Activated T-helper 1 cell treated with anti-CD3 and anti-CD28 coated beads, Interleukin-12 subunit alpha, Interleukin-12 subunit beta, Interleukin-2, Interleukin-4 antibody, amounts not matched to agents 30 ng/mL and 10 ng/mL and 1 ng/mL, durations not matched to agents 14 hours and 24 hours and 36 hours (primary cell): Measurements from ENCODE around the gene ACAN. TPM values are rescaled to one million over a fixed set of nuclear protein-coding genes. Genes with fewer than 3 reads are reported as not detected.

Experiments used
- DNase-seq: peaks from one replicate; pipeline ENCODE4 v3.0.0; 2021; ENCODE audit warnings: low spot score
- H3K27ac Mint-ChIP-seq: one replicate; pipeline ENCODE4 v1.8.0; 2021; ENCODE audit warnings: mild to moderate bottlenecking, mixed read lengths
- H3K27me3 Mint-ChIP-seq: one replicate; pipeline ENCODE4 v1.8.0; 2022; ENCODE audit warnings: mild to moderate bottlenecking, moderate library complexity, mixed read lengths; ENCODE audit not compliant: insufficient read depth
- H3K36me3 Mint-ChIP-seq: one replicate; pipeline ENCODE4 v1.8.0; 2021; ENCODE audit warnings: low read depth, mixed read lengths
- H3K4me1 Mint-ChIP-seq: one replicate; pipeline ENCODE4 v1.8.0; 2021; ENCODE audit warnings: low read depth, mixed read lengths
- H3K4me3 Mint-ChIP-seq: one replicate; pipeline ENCODE4 v1.8.0; 2021; ENCODE audit warnings: mild to moderate bottlenecking, moderate library complexity, mixed read lengths
- H3K9me3 Mint-ChIP-seq: one replicate; pipeline ENCODE4 v1.8.0; 2021; ENCODE audit warnings: mixed read lengths
- intact Hi-C: fragments of 100-400 bp; cut with micrococcal nuclease; formaldehyde crosslinking; loops from one replicate; pipeline ENCODE4 v1.15.1; 2024
- total RNA-seq: library from RNA; stranded (reverse); gene quantifications from 2 replicates; pipeline ENCODE4 v1.2.3, GENCODE V29; 2022

ACAN gene
- total RNA-seq, 1 donor from 2014 or later: not detected

DNA sequence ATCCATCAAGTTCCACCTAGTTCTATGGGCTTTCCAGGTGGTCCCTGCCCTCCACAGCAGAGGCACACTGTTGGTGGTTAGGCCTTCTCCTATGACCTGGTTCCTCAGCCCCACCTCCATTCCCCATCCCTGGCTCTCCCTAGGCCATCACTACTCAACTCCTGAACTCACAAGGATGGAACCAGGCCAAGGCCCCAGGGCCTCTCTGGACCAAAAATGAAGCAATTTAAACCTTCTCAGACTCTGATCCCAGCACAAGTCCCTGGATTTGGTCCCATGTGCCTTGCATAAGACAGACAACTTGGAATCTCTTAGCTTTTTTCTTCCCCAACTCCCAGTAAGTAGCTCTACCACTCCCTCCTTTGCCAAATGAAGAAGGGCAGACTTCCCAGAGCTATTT is 14.4 kb upstream of the ACAN start:
- no peak overlapping the region for H3K27ac Mint-ChIP-seq
- H3K27me3 Mint-ChIP-seq: peaks cover 20% of the 10 kb centered on the region
- no peak overlapping the region for H3K4me3 Mint-ChIP-seq
- no peak for DNase-seq
- intact Hi-C loops: no loop called here
- H3K36me3 Mint-ChIP-seq: no peaks in the 10 kb centered on the region
- no peaks in the 10 kb centered on the region for H3K9me3 Mint-ChIP-seq
- H3K4me1 Mint-ChIP-seq: no peaks in the 10 kb centered on the region

DNA sequence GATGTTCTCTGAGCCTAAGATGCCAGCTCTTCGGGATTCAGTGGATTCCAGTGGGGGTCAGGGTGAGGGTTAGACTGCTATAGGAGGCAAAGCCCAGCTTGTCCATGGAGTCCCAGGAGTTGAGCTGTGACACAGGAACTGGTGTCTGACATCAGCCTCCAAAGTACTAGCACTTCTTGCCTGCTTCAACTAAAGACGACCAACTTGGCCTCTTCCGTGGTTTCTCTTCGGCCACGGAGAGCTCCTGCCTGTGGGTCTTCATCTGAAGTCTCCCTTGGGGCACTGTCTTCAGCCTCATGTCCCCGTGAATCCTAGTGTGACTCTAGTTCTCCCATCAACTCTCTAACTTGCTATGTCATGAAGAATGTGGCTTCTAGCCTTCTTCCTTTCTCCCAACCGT is 12.8 kb upstream of the ACAN start:
- peaks cover 26% of the 10 kb centered on the region for H3K27me3 Mint-ChIP-seq
- no peak for DNase-seq
- H3K4me3 Mint-ChIP-seq: no peak overlapping the region
- no peak overlapping the region for H3K27ac Mint-ChIP-seq
- no peaks in the 10 kb centered on the region for H3K4me1 Mint-ChIP-seq
- no peaks in the 10 kb centered on the region for H3K36me3 Mint-ChIP-seq
- intact Hi-C loops: no loop called here
- H3K9me3 Mint-ChIP-seq: no peaks in the 10 kb centered on the region

DNA sequence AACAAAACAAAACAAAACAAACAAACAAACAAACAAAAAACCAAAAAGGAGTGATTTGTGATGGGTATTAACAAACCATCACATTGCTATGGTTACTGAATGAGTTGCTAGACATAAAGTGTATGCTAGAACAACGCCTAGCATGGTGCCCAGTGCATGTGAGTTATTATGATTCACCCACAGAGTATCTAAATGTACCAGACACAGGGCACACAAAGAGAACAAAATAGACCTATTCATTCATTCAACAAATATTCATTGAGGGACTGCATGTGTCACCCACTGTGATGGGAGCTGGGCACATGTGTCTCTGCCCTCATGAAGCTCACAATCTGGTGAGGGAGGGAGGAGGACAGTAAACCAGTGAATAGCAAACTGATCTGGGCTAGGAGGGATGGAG is 11.6 kb upstream of the ACAN start:
- Mint-ChIP-seq H3K27me3 (peaks cover 28% of the 10 kb centered on the region), H3K9me3 (no peaks in the 10 kb centered on the region), H3K36me3 (no peaks in the 10 kb centered on the region), H3K4me1 (no peaks in the 10 kb centered on the region), H3K4me3 (no peak overlapping the region), H3K27ac (no peak overlapping the region)
- intact Hi-C loops: no loop called here
- no peak for DNase-seq

DNA sequence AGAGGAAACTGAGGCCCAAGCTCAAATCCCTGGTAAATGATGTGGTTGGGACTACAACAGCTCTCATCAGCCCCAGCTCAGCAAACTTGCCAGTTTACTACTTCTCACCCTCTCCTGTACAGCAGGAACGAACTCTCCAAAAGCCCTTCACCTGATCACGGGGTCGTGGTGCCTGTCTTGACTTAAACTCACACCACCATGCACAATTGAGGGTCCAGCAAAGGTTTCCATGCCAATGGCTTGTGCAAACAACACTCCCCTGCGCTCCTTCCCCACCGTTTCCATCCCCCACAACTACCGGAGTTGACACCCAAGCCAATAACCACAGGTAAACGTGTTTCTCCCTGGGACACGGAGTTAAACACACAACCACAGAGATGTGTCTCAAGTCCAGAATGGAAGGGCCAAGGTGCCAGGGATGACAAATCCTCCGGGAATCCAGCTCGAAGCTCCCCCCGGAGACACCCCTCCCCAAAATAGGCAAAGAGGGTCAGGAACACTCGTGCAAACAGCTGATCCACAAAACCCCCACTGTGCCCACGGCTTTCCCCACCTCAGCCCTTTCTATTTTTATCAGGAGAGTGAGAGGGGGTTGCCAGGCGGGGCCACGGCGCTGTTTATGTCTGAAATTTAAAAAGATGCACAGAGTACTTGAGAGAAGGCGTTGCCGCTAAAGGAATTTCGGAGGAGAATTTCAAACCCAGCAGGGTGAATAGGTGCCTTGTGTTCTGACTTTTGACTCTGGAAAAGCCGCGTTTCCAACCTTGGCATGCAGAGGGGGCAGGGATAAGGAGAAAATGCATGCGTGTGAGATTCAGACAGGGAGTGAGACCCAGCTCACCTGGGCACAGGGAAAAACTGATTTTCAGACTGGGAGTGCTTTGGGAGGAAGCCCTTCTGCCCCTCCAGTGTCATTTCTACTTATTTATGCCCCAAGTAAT is 10.6 kb upstream of the ACAN start:
- no peak for DNase-seq
- intact Hi-C loops: no loop called here
- H3K9me3 Mint-ChIP-seq: no peaks in the 10 kb centered on the region
- no peaks in the 10 kb centered on the region for H3K4me1 Mint-ChIP-seq
- peaks cover 34% of the 10 kb centered on the region for H3K27me3 Mint-ChIP-seq
- H3K36me3 Mint-ChIP-seq: no peaks in the 10 kb centered on the region
- H3K27ac Mint-ChIP-seq: no peak overlapping the region
- no peak overlapping the region for H3K4me3 Mint-ChIP-seq

DNA sequence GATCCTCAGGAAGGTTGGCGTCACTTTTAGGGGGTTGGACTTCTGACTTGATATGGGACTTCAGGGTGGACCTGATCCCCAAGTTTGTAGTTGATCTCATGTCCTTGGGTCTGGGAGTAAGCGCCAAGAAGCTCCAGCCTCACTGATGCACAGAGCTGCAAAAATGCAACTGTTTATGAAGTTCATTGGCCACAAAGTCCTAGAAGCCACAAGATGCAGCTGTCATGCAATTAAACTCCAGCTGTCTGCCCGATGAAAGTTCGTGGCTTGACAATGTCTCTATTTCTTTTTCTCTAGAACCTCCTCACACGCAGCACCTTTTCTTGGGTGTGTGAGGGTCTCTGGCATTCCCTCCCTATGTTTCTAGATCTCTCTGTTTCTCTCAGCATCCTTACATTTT is 9.2 kb upstream of the ACAN start:
- Mint-ChIP-seq H3K4me1 (no peaks in the 10 kb centered on the region), H3K36me3 (no peaks in the 10 kb centered on the region), H3K27ac (no peak overlapping the region), H3K27me3 (peaks cover 38% of the 10 kb centered on the region), H3K9me3 (no peaks in the 10 kb centered on the region), H3K4me3 (no peak overlapping the region)
- intact Hi-C loops: no loop called here
- DNase-seq: no peak

DNA sequence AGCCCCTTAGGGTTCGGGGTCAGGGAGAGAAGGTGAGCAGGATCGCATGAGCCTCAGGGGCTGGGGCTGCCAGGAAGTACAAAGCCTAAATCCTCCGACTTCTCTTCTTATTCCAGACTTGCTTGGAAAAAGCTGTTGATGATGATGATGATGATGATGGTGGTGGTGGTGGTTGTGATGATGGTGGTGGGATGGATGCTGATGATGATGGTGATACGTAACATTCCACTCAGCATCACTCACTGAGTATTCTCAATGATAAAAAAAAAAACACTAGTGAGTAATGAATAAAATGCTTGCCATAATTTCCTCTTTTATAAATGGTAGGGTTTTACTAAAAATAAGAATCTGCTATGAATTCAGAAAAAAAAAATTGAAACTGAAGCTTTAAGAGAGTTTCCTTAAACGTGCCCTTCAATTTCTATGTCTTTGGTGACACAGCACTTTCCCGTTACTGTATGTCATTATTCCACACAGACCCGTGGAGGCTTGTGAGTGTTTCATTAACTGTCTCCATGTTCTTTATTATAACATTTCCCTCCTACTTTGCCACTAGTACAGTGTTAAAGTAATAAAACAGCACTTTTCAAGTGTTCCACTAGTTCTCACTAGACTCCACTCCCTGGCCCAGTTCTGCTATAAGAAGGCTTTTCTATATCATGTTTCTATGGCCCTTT is 5.4 kb upstream of the ACAN start:
- DNase-seq: no peak
- no peaks in the 10 kb centered on the region for H3K9me3 Mint-ChIP-seq
- peaks cover 5% of the 10 kb centered on the region for H3K4me1 Mint-ChIP-seq
- peaks cover 50% of the 10 kb centered on the region for H3K27me3 Mint-ChIP-seq
- H3K4me3 Mint-ChIP-seq: no peak overlapping the region
- H3K27ac Mint-ChIP-seq: no peak overlapping the region
- H3K36me3 Mint-ChIP-seq: no peaks in the 10 kb centered on the region
- intact Hi-C loops: no loop called here

DNA sequence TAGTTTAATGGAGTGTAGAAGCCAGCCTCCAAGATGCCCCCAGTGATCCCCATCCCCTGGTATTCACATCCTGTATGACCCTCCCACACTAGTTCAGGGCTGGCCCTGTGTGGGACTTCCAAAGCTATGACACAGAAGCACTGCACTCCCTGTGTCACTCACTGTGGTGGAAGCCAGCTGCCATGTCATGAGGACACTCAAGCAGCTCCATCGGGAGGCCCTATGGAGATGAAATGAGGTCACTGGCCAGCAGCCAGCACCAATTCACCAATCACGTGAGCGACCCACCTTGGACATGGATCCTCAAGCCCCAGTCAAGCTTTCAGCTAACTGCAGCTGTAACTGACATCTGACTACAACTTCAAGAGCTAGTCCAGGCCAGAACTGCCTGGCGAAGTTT is 3.9 kb upstream of the ACAN start:
- intact Hi-C loops: no loop called here
- Mint-ChIP-seq H3K4me3 (no peak overlapping the region), H3K27ac (no peak overlapping the region), H3K9me3 (no peaks in the 10 kb centered on the region), H3K4me1 (peaks cover 5% of the 10 kb centered on the region), H3K27me3 (peaks cover 46% of the 10 kb centered on the region), H3K36me3 (no peaks in the 10 kb centered on the region)
- DNase-seq: no peak

DNA sequence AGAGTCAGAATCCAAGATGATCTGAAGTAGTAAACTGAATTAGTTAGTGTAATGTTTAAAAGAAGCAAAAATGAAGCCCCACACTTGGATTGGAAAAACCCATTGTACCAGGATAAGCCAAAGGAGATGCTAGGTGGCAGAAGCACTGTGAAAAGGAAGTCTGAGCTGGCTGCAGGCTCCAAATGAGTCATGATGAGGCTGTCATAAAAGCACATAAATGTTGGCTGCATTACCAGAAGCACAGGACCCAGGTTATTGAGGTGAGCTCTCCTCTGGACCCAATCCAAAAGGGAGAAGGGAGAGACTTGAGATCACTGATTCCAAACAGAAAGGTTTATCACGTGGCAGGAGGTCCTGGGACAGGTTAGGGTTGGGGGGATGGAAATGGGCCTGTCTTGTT is 3.2 kb upstream of the ACAN start:
- H3K4me3 Mint-ChIP-seq: no peak overlapping the region
- H3K36me3 Mint-ChIP-seq: no peaks in the 10 kb centered on the region
- no peaks in the 10 kb centered on the region for H3K9me3 Mint-ChIP-seq
- no peak for DNase-seq
- intact Hi-C loops: no loop called here
- H3K27me3 Mint-ChIP-seq: peaks cover 51% of the 10 kb centered on the region
- no peak overlapping the region for H3K27ac Mint-ChIP-seq
- H3K4me1 Mint-ChIP-seq: peaks cover 5% of the 10 kb centered on the region

DNA sequence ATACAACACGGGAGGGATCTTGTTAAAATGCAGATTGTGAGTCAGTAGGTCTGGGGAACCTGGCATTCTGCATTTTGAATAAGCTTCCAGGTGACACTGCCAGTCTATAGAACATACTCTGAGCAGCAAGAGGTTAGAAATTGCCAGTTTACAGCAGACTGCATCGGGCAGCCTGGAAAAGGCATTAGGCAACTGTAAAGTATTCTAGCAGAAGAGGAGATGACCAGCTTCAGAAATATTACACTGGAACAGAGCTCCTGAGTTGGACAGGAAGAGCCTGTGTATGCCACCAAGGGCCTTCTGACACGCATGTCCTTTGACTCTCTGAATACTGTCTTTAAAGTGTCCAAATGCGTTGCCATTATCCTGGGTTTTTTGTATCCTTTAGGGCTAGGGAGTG is 2.5 kb upstream of the ACAN start:
- Mint-ChIP-seq H3K4me3 (no peak overlapping the region), H3K9me3 (no peaks in the 10 kb centered on the region), H3K27ac (no peak overlapping the region), H3K36me3 (no peaks in the 10 kb centered on the region), H3K27me3 (peaks cover 53% of the 10 kb centered on the region), H3K4me1 (peaks cover 5% of the 10 kb centered on the region)
- intact Hi-C loops: no loop called here
- no peak for DNase-seq

DNA sequence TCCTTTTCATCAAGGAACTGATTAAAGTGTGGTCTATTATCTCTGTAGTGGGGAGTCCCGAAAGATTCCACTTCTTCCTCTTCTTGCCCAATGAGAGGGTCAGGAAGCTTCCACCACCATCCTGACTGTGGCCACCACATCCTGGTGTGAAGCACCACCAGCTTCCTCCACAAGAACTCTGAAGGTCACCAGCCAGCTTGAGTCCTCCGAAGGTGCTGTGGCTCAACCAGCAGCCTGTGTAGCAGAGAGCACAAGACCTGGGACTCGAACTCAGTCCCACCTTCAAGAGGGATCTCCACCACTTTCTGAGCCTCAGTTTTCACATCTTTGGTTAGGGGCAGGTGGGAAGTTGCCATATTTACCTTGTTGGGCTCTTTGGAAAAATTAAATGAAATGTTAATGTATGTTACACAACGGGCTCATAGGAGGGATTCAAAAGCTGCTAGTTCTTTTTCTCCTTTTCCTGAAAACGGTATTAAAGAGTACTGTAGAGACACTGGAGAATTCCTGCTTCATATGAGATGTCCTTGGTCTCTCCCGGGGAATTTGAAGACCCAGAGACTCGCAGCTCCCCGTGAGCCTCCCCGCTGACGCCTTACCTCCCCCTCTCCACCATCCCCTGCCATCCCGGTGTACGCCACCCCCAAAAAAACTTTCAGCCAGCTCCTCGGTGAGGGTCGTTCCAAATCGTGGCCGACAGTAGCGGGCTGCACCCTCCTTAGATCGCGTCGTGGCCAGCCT is 816 bp upstream of the ACAN start:
- no peak overlapping the region for H3K27ac Mint-ChIP-seq
- H3K27me3 Mint-ChIP-seq: peaks cover 49% of the 10 kb centered on the region
- intact Hi-C loops: no loop called here
- H3K4me1 Mint-ChIP-seq: peaks cover 5% of the 10 kb centered on the region
- H3K4me3 Mint-ChIP-seq: no peak overlapping the region
- no peaks in the 10 kb centered on the region for H3K36me3 Mint-ChIP-seq
- DNase-seq: no peak
- no peaks in the 10 kb centered on the region for H3K9me3 Mint-ChIP-seq

DNA sequence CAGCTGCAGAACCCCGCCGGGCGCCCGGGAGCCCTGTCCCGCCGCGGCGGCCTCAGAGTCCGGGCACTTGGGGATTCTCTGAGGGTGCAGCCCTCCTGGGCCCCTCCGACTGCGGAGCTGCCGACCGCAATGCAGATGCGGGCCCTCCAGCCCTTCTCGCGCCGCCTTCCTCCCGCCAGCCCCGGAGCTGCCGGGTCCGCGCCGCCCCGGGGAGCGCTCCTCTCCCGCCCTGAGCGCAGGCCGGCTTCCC is 320 bp upstream of the ACAN start:
- Mint-ChIP-seq H3K36me3 (no peaks in the 10 kb centered on the region), H3K4me1 (peaks cover 5% of the 10 kb centered on the region), H3K9me3 (no peaks in the 10 kb centered on the region), H3K27me3 (peaks cover 46% of the 10 kb centered on the region), H3K27ac (no peak overlapping the region), H3K4me3 (no peak overlapping the region)
- no peak for DNase-seq
- intact Hi-C loops: no loop called here

DNA sequence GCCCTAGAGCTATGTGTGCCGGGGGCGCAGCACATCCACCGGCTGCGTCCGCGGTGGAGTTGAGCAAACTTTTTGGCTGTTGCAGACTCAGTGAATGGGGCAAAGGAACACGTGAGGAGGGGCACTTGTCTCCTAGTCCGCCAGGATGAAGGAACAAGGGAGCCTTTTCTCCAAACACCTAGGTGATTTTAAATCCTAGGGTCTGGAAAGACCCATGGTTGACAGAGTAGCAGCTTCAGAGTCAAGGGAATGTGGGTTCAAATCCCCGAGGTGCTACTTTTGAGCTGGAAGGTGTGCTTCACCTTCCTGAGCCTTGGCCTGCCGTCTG is 648 bp downstream of the ACAN start:
- no peak overlapping the region for H3K4me3 Mint-ChIP-seq
- H3K27ac Mint-ChIP-seq: no peak overlapping the region
- H3K27me3 Mint-ChIP-seq: peaks cover 40% of the 10 kb centered on the region
- intact Hi-C loops: no loop called here
- no peak for DNase-seq
- H3K9me3 Mint-ChIP-seq: no peaks in the 10 kb centered on the region
- no peaks in the 10 kb centered on the region for H3K36me3 Mint-ChIP-seq
- peaks cover 5% of the 10 kb centered on the region for H3K4me1 Mint-ChIP-seq

DNA sequence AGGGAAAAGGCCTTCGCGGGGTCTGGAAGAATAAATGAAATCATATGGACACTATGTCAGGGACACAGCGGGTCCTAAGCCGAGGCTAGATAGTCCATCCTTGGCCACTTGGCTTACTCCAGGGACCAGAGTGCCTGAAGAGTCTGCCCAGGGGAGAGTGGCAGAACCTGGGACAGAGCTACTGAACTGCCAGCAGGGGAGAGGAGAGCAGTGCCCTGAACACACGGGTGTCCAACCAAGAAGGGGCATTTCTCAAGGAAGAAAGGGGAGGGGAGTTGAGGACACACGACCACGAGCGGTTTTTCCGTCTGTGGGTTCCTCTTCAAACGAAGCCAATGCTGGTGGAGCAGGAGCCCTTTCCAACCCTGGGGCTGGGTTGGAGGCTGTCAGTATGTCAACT is 1.0 kb downstream of the ACAN start:
- no peak overlapping the region for H3K27ac Mint-ChIP-seq

More for the DNA sequence above, 1.0 kb downstream of the ACAN start:
- H3K4me1 Mint-ChIP-seq: peaks cover 5% of the 10 kb centered on the region
- H3K4me3 Mint-ChIP-seq: no peak overlapping the region
- no peaks in the 10 kb centered on the region for H3K36me3 Mint-ChIP-seq
- H3K9me3 Mint-ChIP-seq: no peaks in the 10 kb centered on the region
- no peak for DNase-seq
- peaks cover 40% of the 10 kb centered on the region for H3K27me3 Mint-ChIP-seq
- intact Hi-C loops: no loop called here
